Parathyroid adenoma (tissue), 2 donors: ENCODE measurements around the gene PCDHGB2.

ENCODE experiments used
- H2AFZ ChIP-seq: fragments of 300-600 bp; sonication (generic); one replicate; pipeline ENCODE4 v1.7.0; 2017; ENCODE audit warnings: antibody characterized with exemption, mild to moderate bottlenecking
- H3K27ac ChIP-seq: fragments of 300-600 bp; sonication (generic); one replicate; pipeline ENCODE4 v1.7.0; 2017
- H3K27me3 ChIP-seq: fragments of 300-600 bp; sonication (generic); one replicate; pipeline ENCODE4 v1.7.0; 2017; ENCODE audit warnings: low read length; ENCODE audit not compliant: control insufficient read depth, insufficient read depth
- H3K36me3 ChIP-seq: fragments of 300-600 bp; sonication (generic); one replicate; pipeline ENCODE4 v1.7.0; 2017; ENCODE audit warnings: low read length; ENCODE audit not compliant: control insufficient read depth, insufficient read depth
- H3K4me1 ChIP-seq: fragments of 300-600 bp; sonication (generic); one replicate; pipeline ENCODE4 v1.7.0; 2017; ENCODE audit warnings: control low read depth
- H3K4me2 ChIP-seq: fragments of 300-600 bp; sonication (generic); one replicate; pipeline ENCODE4 v1.7.0; 2017; ENCODE audit warnings: low read length
- H3K4me3 ChIP-seq: fragments of 300-600 bp; sonication (generic); one replicate; pipeline ENCODE4 v1.7.0; 2017; ENCODE audit warnings: low read depth, low read length
- H3K79me2 ChIP-seq: fragments of 300-600 bp; sonication (generic); one replicate; pipeline ENCODE4 v1.7.0; 2017; ENCODE audit warnings: control low read depth
- H3K9ac ChIP-seq: fragments of 300-600 bp; sonication (generic); one replicate; pipeline ENCODE4 v1.7.0; 2017; ENCODE audit warnings: mild to moderate bottlenecking
- H3K9me3 ChIP-seq: fragments of 300-600 bp; sonication (generic); one replicate; pipeline ENCODE4 v1.7.0; 2017; ENCODE audit warnings: low read length; ENCODE audit not compliant: control insufficient read depth
- CTCF ChIP-seq: fragments of 300-600 bp; sonication (generic); IDR thresholded peaks from one replicate; pipeline ENCODE4 v1.7.0; 2017; ENCODE audit warnings: antibody characterized with exemption, mild to moderate bottlenecking
- donor health status: primary hyperparathyroidism.

PCDHGB2 gene

DNA sequence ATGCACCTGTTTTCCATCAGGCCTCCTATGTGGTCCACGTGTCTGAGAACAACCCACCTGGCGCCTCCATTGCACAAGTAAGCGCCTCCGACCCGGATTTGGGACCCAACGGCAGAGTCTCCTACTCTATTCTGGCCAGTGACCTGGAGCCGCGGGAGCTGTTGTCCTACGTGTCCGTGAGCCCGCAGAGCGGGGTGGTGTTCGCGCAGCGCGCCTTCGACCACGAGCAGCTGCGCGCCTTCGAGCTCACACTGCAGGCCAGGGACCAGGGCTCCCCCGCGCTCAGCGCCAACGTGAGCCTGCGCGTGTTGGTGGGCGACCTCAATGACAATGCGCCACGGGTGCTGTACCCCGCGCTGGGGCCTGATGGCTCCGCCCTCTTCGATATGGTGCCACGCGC lies 8.2 kb upstream of the PCDHGB2 start:
- no peaks in the 10 kb centered on the region for H3K27me3 ChIP-seq
- no peak for TF ChIP-seq CTCF
- H3K36me3 ChIP-seq: peaks cover 2% of the 10 kb centered on the region
- no peak overlapping the region for H3K4me3 ChIP-seq
- no peak overlapping the region for H3K9ac ChIP-seq
- peaks cover 5% of the 10 kb centered on the region for H3K9me3 ChIP-seq
- H3K79me2 ChIP-seq: no peaks in the 10 kb centered on the region
- no peaks in the 10 kb centered on the region for H3K4me1 ChIP-seq
- no peak overlapping the region for H3K27ac ChIP-seq
- no peak overlapping the region for H3K4me2 ChIP-seq
- H2AFZ ChIP-seq: no peak overlapping the region

- H3K27me3 ChIP-seq: no peaks in the 10 kb centered on the region
- peak within 1 kb of the TSS; percentile 32 for H3K4me3 ChIP-seq
Observed at GRCh38 chr5:141354900-141355469, 4.8 kb upstream of the PCDHGB2 start, which contains the start of gene PCDHGA4. Gene PCDHGA4 (plus strand): TSS chr5:141355021. CDS start chr5:141355108, 87 bp downstream.

GRCh38 chr5:141355641-141356040 lies 4.2 kb upstream of the PCDHGB2 start:
- Histone ChIP-seq H3K27me3 (no peaks in the 10 kb centered on the region), H3K4me1 (no peaks in the 10 kb centered on the region), H3K4me2 (no peak overlapping the region), H2AFZ (no peak overlapping the region), H3K79me2 (no peaks in the 10 kb centered on the region), H3K9ac (no peak overlapping the region), H3K4me3 (peak overlapping the region; percentile 32), H3K36me3 (peaks cover 5% of the 10 kb centered on the region), H3K27ac (no peak overlapping the region), H3K9me3 (peaks cover 5% of the 10 kb centered on the region)
- no peak for TF ChIP-seq CTCF

More at GRCh38 chr5:141354900-141355469, 4.8 kb upstream of the PCDHGB2 start, which contains the start of gene PCDHGA4:
- H3K9me3 ChIP-seq: peaks cover 5% of the 10 kb centered on the region
- no peak within 1 kb of the TSS for H3K27ac ChIP-seq
- H2AFZ ChIP-seq: no peak within 1 kb of the TSS
- peaks cover 5% of the 10 kb centered on the region for H3K36me3 ChIP-seq
- H3K9ac ChIP-seq: no peak within 1 kb of the TSS
- H3K79me2 ChIP-seq: no peaks in the 10 kb centered on the region
- H3K4me1 ChIP-seq: no peaks in the 10 kb centered on the region
- H3K4me2 ChIP-seq: no peak within 1 kb of the TSS
- no peak for TF ChIP-seq CTCF

- Histone ChIP-seq H2AFZ (no peak overlapping the region), H3K36me3 (peaks cover 5% of the 10 kb centered on the region), H3K4me3 (no peak overlapping the region), H3K27me3 (no peaks in the 10 kb centered on the region), H3K9me3 (peaks cover 5% of the 10 kb centered on the region), H3K27ac (no peak overlapping the region), H3K9ac (no peak overlapping the region), H3K4me1 (no peaks in the 10 kb centered on the region), H3K4me2 (no peak overlapping the region), H3K79me2 (no peaks in the 10 kb centered on the region)
- TF ChIP-seq CTCF: no peak
Observed at GRCh38 chr5:141356133-141356532, 3.7 kb upstream of the PCDHGB2 start.

DNA sequence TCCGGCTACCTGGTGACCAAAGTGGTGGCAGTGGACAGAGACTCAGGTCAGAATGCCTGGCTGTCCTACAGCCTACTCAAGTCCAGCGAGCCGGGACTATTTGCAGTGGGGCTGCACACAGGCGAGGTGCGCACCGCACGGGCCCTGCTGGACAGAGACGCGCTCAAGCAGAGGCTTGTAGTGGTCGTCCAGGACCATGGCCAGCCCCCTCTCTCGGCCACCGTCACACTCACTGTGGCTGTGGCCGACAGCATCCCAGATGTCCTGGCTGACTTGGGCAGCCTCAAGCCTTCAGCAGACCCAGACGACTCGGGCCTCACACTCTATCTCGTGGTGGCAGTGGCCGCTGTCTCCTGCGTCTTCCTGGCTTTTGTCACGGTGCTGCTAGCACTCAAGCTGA lies 2.8 kb upstream of the PCDHGB2 start:
- Histone ChIP-seq H3K79me2 (no peaks in the 10 kb centered on the region), H3K27ac (no peak overlapping the region), H3K4me2 (no peak overlapping the region), H3K36me3 (peaks cover 5% of the 10 kb centered on the region), H2AFZ (no peak overlapping the region), H3K9ac (no peak overlapping the region), H3K4me3 (no peak overlapping the region), H3K27me3 (no peaks in the 10 kb centered on the region), H3K4me1 (no peaks in the 10 kb centered on the region), H3K9me3 (peaks cover 5% of the 10 kb centered on the region)
- no peak for TF ChIP-seq CTCF
